Tibial artery (tissue), 4 donors: ENCODE results near the gene ZNRF3.

Source experiments
- DNase-seq, 2 donors: peaks; one replicate each; pipeline ENCODE4 v3.0.0-alpha.2; 2019
- H3K27ac ChIP-seq, 2 donors: fragments of 200-600 bp; sonication (generic) in 1 of 2; 1 replicate in 1 of 2; 2 replicates in 1 of 2; pipeline ENCODE4 v1.5.1; 2018 to 2019; ENCODE audit warnings: mild to moderate bottlenecking in 1 of 2
- H3K27me3 ChIP-seq, 2 donors: fragments of 200-600 bp; sonication (generic) in 1 of 2; one replicate each; pipeline versions ENCODE4 v1.5.1 to v1.6.0; 2016 to 2019
- H3K36me3 ChIP-seq, 3 donors: fragments of 200-600 bp; sonication (generic) in 2 of 3; one replicate each; pipeline ENCODE4 v1.5.1; 2016 to 2019; ENCODE audit warnings: mild to moderate bottlenecking in 2 of 3
- H3K4me1 ChIP-seq, 4 donors: fragments of 200-600 bp; sonication (generic) in 2 of 4; 1 replicate in 3 of 4; 2 replicates in 1 of 4; pipeline ENCODE4 v1.5.1; 2016 to 2019
- H3K4me3 ChIP-seq, 2 donors: fragments of 200-600 bp; sonication (generic) in 1 of 2; 1 replicate in 1 of 2; 2 replicates in 1 of 2; pipeline ENCODE4 v1.5.1; 2018 to 2019; ENCODE audit warnings: mild to moderate bottlenecking in 2 of 2
- H3K9me3 ChIP-seq, 3 donors: fragments of 200-600 bp; sonication (generic) in 1 of 3; one replicate each; pipeline ENCODE4 v1.5.1; 2016 to 2019
- intact Hi-C: fragments of 100-400 bp; cut with DNase I; formaldehyde crosslinking; loops from one replicate; pipeline ENCODE4 v1.15.0; 2023; ENCODE audit warnings: low total_unique reads
- TF ChIP-seq, protein P1 (sequence below), 2 experiments: fragments of 200-600 bp in 1 of 2; fragments of 450-650 bp in 1 of 2; IDR thresholded peaks; one replicate each; pipeline ENCODE4 v1.5.1; 2017 to 2019; ENCODE audit warnings: antibody characterized with exemption in 2 of 2, mild to moderate bottlenecking in 1 of 2, moderate library complexity in 1 of 2

Gene ZNRF3

DNA sequence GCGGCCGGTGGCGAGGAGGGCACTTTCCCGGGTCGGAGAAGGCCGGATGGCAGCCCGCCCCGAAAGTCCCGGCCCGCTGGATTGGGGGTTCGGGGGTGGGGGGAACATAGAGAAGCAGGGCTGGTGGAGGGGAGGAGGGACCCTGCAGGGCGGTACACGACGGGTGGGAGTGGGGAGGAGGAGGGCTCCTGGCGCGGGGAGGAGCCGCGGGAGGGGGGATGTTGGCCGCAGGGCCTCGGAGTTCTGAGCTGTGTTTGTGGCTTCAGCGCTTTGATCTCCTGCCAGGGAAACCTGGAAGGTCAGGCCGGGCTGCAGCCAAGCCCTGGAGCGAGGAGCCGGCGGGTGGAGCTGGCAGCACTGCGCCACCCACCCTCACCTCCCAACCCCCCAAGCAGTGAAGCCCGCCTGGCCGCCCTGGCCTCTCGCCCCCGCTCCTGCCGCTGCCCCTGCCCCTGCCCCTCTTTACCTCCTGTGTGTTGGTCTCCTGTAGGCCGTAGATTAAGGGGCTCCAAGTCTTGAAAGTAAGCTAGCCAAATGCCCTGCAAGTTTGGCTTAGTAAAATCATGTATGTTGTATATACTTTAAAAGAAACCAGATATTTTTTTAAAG, 147.3 kb downstream of the ZNRF3 start:
- H3K9me3 ChIP-seq = no peaks in the 10 kb centered on the region
- TF ChIP-seq, protein P1, sequence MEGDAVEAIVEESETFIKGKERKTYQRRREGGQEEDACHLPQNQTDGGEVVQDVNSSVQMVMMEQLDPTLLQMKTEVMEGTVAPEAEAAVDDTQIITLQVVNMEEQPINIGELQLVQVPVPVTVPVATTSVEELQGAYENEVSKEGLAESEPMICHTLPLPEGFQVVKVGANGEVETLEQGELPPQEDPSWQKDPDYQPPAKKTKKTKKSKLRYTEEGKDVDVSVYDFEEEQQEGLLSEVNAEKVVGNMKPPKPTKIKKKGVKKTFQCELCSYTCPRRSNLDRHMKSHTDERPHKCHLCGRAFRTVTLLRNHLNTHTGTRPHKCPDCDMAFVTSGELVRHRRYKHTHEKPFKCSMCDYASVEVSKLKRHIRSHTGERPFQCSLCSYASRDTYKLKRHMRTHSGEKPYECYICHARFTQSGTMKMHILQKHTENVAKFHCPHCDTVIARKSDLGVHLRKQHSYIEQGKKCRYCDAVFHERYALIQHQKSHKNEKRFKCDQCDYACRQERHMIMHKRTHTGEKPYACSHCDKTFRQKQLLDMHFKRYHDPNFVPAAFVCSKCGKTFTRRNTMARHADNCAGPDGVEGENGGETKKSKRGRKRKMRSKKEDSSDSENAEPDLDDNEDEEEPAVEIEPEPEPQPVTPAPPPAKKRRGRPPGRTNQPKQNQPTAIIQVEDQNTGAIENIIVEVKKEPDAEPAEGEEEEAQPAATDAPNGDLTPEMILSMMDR (IDR thresholded peaks at IDR 0.05) = no peak
- peak overlapping the region; percentile 22 to 37 for H3K4me3 ChIP-seq
- intact Hi-C loops = no loop called here
- DNase-seq = peak; percentile 44 to 84
- H3K27me3 ChIP-seq = no peaks in the 10 kb centered on the region
- H3K27ac ChIP-seq = peak overlapping the region; percentile 84 to 85
- H3K4me1 ChIP-seq = peaks cover 0 to 38% (median 30%) of the 10 kb centered on the region in 4 donors
- H3K36me3 ChIP-seq = no peaks in the 10 kb centered on the region

DNA sequence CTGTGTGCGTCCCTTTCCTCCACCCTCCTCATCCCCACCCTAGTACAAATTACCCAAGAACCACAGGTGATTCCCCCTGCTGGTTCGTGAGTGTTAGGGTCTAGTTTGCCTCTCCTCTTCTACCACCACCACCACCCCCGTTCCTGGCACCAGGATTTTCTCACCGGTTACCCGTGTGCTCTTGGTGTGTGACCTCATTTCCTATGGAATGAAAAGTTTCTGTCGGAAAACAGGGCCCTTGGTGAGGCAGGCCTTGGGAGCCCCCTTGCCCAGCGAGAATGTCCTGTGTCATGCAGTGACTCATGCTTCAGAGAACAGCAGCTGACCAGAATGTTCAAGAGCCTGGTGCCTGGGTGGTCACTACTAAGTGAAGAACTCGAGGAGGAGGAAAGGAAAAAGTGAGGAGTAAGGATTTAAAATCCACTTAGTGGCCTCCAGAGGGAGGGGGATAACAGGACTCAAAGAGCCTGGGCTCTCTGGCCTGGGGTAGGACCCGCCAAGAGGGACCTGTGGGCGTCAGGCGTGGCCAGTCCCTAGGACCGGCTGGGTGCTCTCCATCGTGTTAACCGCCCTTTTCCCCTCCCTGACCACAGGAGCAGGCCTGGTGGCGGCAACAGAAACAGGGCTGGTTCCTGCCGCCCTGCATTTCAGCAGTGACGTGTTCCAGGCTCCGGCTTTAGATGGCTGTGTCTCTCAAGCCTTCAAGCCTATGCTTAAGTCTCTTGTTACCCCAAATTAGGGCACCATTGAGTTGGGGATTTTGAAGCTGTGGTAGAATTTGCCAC, 148.0 kb downstream of the ZNRF3 start:
- Histone ChIP-seq H3K4me3 (peak overlapping the region; percentile 22 to 37), H3K36me3 (no peaks in the 10 kb centered on the region), H3K9me3 (no peaks in the 10 kb centered on the region), H3K27ac (peak overlapping the region; percentile 84 to 85), H3K4me1 (peaks cover 0 to 38% (median 30%) of the 10 kb centered on the region in 4 donors), H3K27me3 (no peaks in the 10 kb centered on the region)
- DNase-seq = peak; percentile 76 to 89
- TF ChIP-seq, protein P1 (IDR thresholded peaks at IDR 0.05) = no peak
- intact Hi-C loops = no loop called here

DNA sequence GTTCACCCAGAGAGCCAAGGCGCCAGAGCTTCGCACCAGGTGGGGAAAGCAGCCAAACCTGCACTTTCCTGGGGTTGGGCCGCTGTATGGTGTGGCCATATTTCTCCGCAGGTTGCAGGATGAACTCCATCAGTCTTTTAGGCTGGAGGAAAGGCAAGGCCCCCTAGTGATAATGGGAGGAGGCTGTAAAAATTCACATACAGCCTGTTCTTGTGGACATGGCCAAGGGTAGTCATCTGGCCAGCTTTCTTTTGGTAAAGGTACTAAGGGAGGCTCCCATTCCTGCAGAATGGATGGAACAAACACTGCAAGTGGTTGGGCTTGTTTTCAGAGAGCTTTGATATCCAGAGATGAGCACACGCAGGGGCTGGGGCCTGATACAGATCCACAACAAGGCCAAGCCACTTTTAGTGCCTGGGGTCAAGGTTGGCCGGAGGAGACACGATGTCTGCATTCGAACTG, 148.7 kb downstream of the ZNRF3 start:
- intact Hi-C loops = no loop called here
- no peaks in the 10 kb centered on the region for H3K27me3 ChIP-seq
- no peak overlapping the region for H3K4me3 ChIP-seq
- H3K36me3 ChIP-seq = no peaks in the 10 kb centered on the region
- no peak for DNase-seq
- TF ChIP-seq, protein P1 (IDR thresholded peaks at IDR 0.05) = no peak
- peak overlapping the region; percentile 84 to 85 for H3K27ac ChIP-seq
- H3K9me3 ChIP-seq = no peaks in the 10 kb centered on the region
- H3K4me1 ChIP-seq = peaks cover 0 to 38% (median 30%) of the 10 kb centered on the region in 4 donors

DNA sequence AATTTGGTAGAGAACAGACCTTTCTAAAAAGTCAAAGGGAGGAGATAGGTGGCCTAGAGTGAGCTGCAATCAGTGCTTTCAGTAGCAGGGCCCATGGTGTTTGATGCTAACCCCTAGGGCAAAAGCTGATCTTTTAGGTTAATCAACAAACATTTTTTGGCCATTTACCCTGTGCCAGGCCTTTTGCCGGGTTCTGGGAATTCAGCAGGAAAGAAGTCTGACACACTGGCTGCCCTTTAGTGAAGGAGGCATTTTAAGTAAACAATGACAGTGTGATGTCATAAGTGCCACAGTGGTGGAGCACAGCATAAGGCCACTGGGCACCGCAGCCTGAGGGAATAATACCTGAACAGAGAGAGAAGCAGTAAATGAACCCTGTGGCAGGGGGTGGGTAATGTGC, 149.2 kb downstream of the ZNRF3 start:
- Histone ChIP-seq H3K4me3 (no peak overlapping the region), H3K36me3 (no peaks in the 10 kb centered on the region), H3K27ac (peak overlapping the region; percentile 84 to 85), H3K4me1 (peaks cover 0 to 38% (median 30%) of the 10 kb centered on the region in 4 donors), H3K9me3 (no peaks in the 10 kb centered on the region), H3K27me3 (no peaks in the 10 kb centered on the region)
- DNase-seq = no peak
- intact Hi-C loops = no loop called here
- TF ChIP-seq, protein P1 (IDR thresholded peaks at IDR 0.05) = no peak

DNA sequence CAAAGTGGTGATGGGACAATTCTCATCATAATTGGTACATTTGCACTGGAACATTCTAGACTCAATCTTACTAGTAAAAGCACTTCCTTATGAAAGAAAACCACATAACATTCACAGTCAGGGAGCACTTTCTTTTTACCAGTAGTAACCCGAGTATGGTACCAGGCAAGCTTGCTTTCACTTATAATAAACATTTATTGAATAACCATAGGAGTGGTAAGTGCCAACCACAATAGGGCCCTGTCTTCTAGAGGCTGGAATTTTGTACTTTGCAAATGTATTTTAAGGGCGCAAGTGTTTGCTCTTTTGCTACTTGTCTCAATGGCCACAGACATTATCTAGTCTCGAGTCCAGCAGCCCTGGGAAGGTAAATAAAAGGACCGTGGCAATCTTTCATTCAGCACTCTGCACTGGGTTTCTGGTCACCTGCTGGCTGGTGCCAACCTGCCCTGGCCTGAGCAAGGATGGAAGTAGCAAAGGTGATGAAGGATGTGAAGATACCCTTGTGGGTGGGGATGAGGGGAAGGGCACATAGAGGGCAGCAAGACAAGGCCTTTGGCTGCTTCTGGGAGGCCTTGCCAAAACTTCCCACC, 154.1 kb downstream of the ZNRF3 start:
- H3K27ac ChIP-seq = no peak overlapping the region
- DNase-seq = no peak
- TF ChIP-seq, protein P1 (IDR thresholded peaks at IDR 0.05) = no peak
- H3K4me1 ChIP-seq = peaks cover 0 to 24% (median 17%) of the 10 kb centered on the region in 4 donors
- no peaks in the 10 kb centered on the region for H3K27me3 ChIP-seq
- intact Hi-C loops = no loop called here
- no peaks in the 10 kb centered on the region for H3K9me3 ChIP-seq
- H3K4me3 ChIP-seq = no peak overlapping the region
- no peaks in the 10 kb centered on the region for H3K36me3 ChIP-seq
